ENCODE measurements around the gene FKBP7. TPM values are rescaled to one million over a fixed set of nuclear protein-coding genes. Genes with fewer than 3 reads are reported as not detected.

FKBP7 gene
- total and polyA plus RNA-seq, 9 donors: 31.6 to 79.2 (median 44.0) TPM

- WGBS, 3 donors: 93 to 98% (median 97%) methylated on average over 2 of the region's 2 CpGs
- H3K36me3 ChIP-seq: no peaks in the 10 kb centered on the region
Observed at GRCh38 chr2:178514664-178515063, 36.3 kb upstream of the FKBP7 start.

GRCh38 chr2:178513876-178514275, 35.5 kb upstream of the FKBP7 start:
- Histone ChIP-seq H3K9me3 (no peaks in the 10 kb centered on the region), H3K4me3 (no peak overlapping the region), H3K27ac (no peak overlapping the region), H3K4me1 (ENCODE audit: insufficient read depth) (no peaks in the 10 kb centered on the region), H3K36me3 (no peaks in the 10 kb centered on the region), H3K27me3 (no peaks in the 10 kb centered on the region)
- TF ChIP-seq CTCF (IDR thresholded peaks at IDR 0.05) (no peak), EP300 (IDR thresholded peaks at IDR 0.05) (no peak), POLR2A (IDR thresholded peaks at IDR 0.05) (no peak)
- intact Hi-C loops (cut with DNase I): no loop called here
- DNase-seq: no peak
- 94 to 99% (median 97%) methylated on average over 4 of the region's 4 CpGs for WGBS, 3 donors

More at GRCh38 chr2:178514664-178515063, 36.3 kb upstream of the FKBP7 start:
- intact Hi-C loops (cut with DNase I): no loop called here
- Histone ChIP-seq H3K27me3 (no peaks in the 10 kb centered on the region), H3K27ac (no peak overlapping the region), H3K9me3 (no peaks in the 10 kb centered on the region), H3K4me3 (no peak overlapping the region), H3K4me1 (ENCODE audit: insufficient read depth) (no peaks in the 10 kb centered on the region)
- DNase-seq: no peak
- TF ChIP-seq POLR2A (IDR thresholded peaks at IDR 0.05): no peak

GRCh38 chr2:178512484-178512883, 34.1 kb upstream of the FKBP7 start:
- H3K27me3 ChIP-seq: no peaks in the 10 kb centered on the region
- no peak overlapping the region for H3K27ac ChIP-seq
- 96 to 97% (median 97%) methylated on average over 2 of the region's 2 CpGs for WGBS, 3 donors
- H3K4me1 ChIP-seq (ENCODE audit: insufficient read depth): no peaks in the 10 kb centered on the region
- no peak for DNase-seq
- no peaks in the 10 kb centered on the region for H3K36me3 ChIP-seq
- H3K4me3 ChIP-seq: no peak overlapping the region
- TF ChIP-seq EP300 (IDR thresholded peaks at IDR 0.05): no peak
- no peak for TF ChIP-seq CTCF (IDR thresholded peaks at IDR 0.05)
- no peak for TF ChIP-seq POLR2A (IDR thresholded peaks at IDR 0.05)
- intact Hi-C loops (cut with DNase I): no loop called here
- no peaks in the 10 kb centered on the region for H3K9me3 ChIP-seq

- H3K4me1 ChIP-seq (ENCODE audit: insufficient read depth): no peaks in the 10 kb centered on the region
- no peak for DNase-seq
- H3K36me3 ChIP-seq: no peaks in the 10 kb centered on the region
- no peak overlapping the region for H3K27ac ChIP-seq
- no peak for TF ChIP-seq POLR2A (IDR thresholded peaks at IDR 0.05)
- no peak for TF ChIP-seq EP300 (IDR thresholded peaks at IDR 0.05)
- no peak for TF ChIP-seq CTCF (IDR thresholded peaks at IDR 0.05)
- H3K27me3 ChIP-seq: no peaks in the 10 kb centered on the region
- no peaks in the 10 kb centered on the region for H3K9me3 ChIP-seq
- intact Hi-C loops (cut with DNase I): no loop called here
- no peak overlapping the region for H3K4me3 ChIP-seq
- WGBS, 3 donors: 89 to 94% (median 90%) methylated on average over 6 of the region's 6 CpGs
Observed at GRCh38 chr2:178510384-178510783, 32.0 kb upstream of the FKBP7 start.

GRCh38 chr2:178508646-178509045, 30.2 kb upstream of the FKBP7 start:
- H3K27me3 ChIP-seq: no peaks in the 10 kb centered on the region
- H3K27ac ChIP-seq: no peak overlapping the region
- no peak for DNase-seq
- no peak for TF ChIP-seq CTCF (IDR thresholded peaks at IDR 0.05)
- TF ChIP-seq EP300 (IDR thresholded peaks at IDR 0.05): no peak
- no peak for TF ChIP-seq POLR2A (IDR thresholded peaks at IDR 0.05)
- intact Hi-C loops (cut with DNase I): no loop called here
- no peak overlapping the region for H3K4me3 ChIP-seq
- 96 to 98% (median 96%) methylated on average over 2 of the region's 2 CpGs for WGBS, 3 donors
- H3K4me1 ChIP-seq (ENCODE audit: insufficient read depth): no peaks in the 10 kb centered on the region
- H3K36me3 ChIP-seq: no peaks in the 10 kb centered on the region
- H3K9me3 ChIP-seq: no peaks in the 10 kb centered on the region

Measured in ovary (tissue), 9 donors.